Stimulated activated CD4-positive, alpha-beta T cell treated with anti-CD3 and anti-CD28 coated beads, Interleukin-1b, Interleukin-23, amount 100 ng/mL, for 48 hours (primary cell): ENCODE results near the gene CHST1.

Experiments
- DNase-seq: peaks from one replicate; pipeline ENCODE4 v3.0.0-alpha.2; 2020

CHST1 gene

GRCh38 chr11:45603946-45604682, 61.3 kb downstream of the CHST1 start:
- DNase-seq: no peak

- no peak for DNase-seq
These were observed 66.1 kb downstream of the CHST1 start for GRCh38 chr11:45599161-45599943.
